Measurements from ENCODE around the gene GABRB1.

Gene GABRB1

DNA sequence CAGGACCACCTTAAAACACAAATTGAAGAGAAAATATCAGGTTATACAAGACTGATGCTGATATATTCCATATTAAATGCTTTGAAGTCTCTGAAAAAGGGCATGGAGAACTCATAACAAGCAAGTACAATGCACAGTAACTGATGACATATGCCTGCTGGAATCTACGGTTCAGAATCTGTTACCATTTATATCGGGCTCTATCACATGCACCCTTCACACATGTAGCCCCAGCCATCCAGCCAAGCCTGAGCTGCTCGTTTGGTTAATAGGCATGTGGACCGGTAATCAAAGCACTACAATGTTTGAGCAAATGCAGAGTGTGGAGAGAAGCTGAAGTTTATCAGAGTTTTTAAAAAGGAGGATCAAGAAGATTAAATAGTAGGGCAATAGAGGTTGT is 420.3 kb downstream of the GABRB1 start:
- TF ChIP-seq, protein P1, sequence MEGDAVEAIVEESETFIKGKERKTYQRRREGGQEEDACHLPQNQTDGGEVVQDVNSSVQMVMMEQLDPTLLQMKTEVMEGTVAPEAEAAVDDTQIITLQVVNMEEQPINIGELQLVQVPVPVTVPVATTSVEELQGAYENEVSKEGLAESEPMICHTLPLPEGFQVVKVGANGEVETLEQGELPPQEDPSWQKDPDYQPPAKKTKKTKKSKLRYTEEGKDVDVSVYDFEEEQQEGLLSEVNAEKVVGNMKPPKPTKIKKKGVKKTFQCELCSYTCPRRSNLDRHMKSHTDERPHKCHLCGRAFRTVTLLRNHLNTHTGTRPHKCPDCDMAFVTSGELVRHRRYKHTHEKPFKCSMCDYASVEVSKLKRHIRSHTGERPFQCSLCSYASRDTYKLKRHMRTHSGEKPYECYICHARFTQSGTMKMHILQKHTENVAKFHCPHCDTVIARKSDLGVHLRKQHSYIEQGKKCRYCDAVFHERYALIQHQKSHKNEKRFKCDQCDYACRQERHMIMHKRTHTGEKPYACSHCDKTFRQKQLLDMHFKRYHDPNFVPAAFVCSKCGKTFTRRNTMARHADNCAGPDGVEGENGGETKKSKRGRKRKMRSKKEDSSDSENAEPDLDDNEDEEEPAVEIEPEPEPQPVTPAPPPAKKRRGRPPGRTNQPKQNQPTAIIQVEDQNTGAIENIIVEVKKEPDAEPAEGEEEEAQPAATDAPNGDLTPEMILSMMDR (conservative IDR thresholded peaks at IDR 0.05; ENCODE audit: low read length): no peak
- no peak for TF ChIP-seq EZH2phosphoT487 (IDR thresholded peaks at IDR 0.05; ENCODE audit: borderline replicate concordance)
- no peak overlapping the region for H3K9ac ChIP-seq (ENCODE audit: low read depth, low read length, poor library complexity, severe bottlenecking)
- H3F3A ChIP-seq (ENCODE audit: low read depth): no peaks in the 10 kb centered on the region
- no peak overlapping the region for H3K4me3 ChIP-seq (ENCODE audit: low read length, poor library complexity, severe bottlenecking)
- H3K79me2 ChIP-seq (ENCODE audit: insufficient read depth, low read length): no peaks in the 10 kb centered on the region
- no peak overlapping the region for H2AFZ ChIP-seq (ENCODE audit: low read length)
- H3K9me2 ChIP-seq (replicated peaks; ENCODE audit: low read depth, low read length): no peaks in the 10 kb centered on the region
- H3K27me3 ChIP-seq (ENCODE audit: insufficient read depth, low read length, poor library complexity, severe bottlenecking): no peaks in the 10 kb centered on the region
- H3K9me3 ChIP-seq (ENCODE audit: insufficient read depth, low read depth, low read length): no peaks in the 10 kb centered on the region
- H3K4me1 ChIP-seq (ENCODE audit: insufficient read depth, low read length, poor library complexity, severe bottlenecking): peaks cover 4% of the 10 kb centered on the region
- H3K36me3 ChIP-seq (ENCODE audit: insufficient read depth, low read length): peaks cover 12% of the 10 kb centered on the region; the same call in 1 of the 2 replicates
- H4K20me1 ChIP-seq (ENCODE audit: insufficient read depth, low read length, poor library complexity, severe bottlenecking): no peaks in the 10 kb centered on the region
- no peak overlapping the region for H3K4me2 ChIP-seq (ENCODE audit: low read depth, low read length, poor library complexity, severe bottlenecking)

DNA sequence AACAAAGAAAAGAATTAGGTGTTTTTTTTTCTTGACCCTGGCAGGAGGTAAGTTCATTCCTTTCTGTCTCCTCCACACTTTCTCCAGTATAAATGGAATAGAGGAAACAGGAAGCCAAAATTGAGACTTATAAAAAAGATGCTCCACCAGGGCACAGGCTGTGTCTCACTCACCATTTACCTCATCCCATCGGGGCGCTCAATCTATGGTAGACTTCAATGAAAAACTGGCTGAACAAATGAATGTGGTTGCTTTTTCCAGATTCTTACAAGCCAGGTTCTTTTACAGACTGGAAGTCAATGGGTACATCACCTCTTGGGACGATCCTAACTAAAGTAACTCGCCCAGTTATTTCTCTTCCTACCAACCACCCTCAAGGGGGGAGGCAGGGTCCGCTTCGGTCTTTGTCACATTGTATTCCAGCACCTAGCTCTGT is 431.4 kb downstream of the GABRB1 start:
- no peaks in the 10 kb centered on the region for H3K9me2 ChIP-seq (replicated peaks; ENCODE audit: low read depth, low read length)
- peaks cover 16% of the 10 kb centered on the region; the same call in 1 of the 2 replicates for H3K79me2 ChIP-seq (ENCODE audit: insufficient read depth, low read length)
- H3K36me3 ChIP-seq (ENCODE audit: insufficient read depth, low read length): no peaks in the 10 kb centered on the region
- H2AFZ ChIP-seq (ENCODE audit: low read length): peak overlapping the region; percentile 77
- no peaks in the 10 kb centered on the region for H3K9me3 ChIP-seq (ENCODE audit: insufficient read depth, low read depth, low read length)
- H3K4me3 ChIP-seq (ENCODE audit: low read length, poor library complexity, severe bottlenecking): peak overlapping the region; percentile 85
- H3K4me1 ChIP-seq (ENCODE audit: insufficient read depth, low read length, poor library complexity, severe bottlenecking): peaks cover 42% of the 10 kb centered on the region
- peak overlapping the region; percentile 90 for H3K4me2 ChIP-seq (ENCODE audit: low read depth, low read length, poor library complexity, severe bottlenecking)
- peak overlapping the region; percentile 78 for H3K9ac ChIP-seq (ENCODE audit: low read depth, low read length, poor library complexity, severe bottlenecking)
- TF ChIP-seq, protein P1 (conservative IDR thresholded peaks at IDR 0.05; ENCODE audit: low read length): no peak
- TF ChIP-seq EZH2phosphoT487 (IDR thresholded peaks at IDR 0.05; ENCODE audit: borderline replicate concordance): no peak
- H3F3A ChIP-seq (ENCODE audit: low read depth): no peaks in the 10 kb centered on the region
- H4K20me1 ChIP-seq (ENCODE audit: insufficient read depth, low read length, poor library complexity, severe bottlenecking): no peaks in the 10 kb centered on the region
- no peaks in the 10 kb centered on the region for H3K27me3 ChIP-seq (ENCODE audit: insufficient read depth, low read length, poor library complexity, severe bottlenecking)

DNA sequence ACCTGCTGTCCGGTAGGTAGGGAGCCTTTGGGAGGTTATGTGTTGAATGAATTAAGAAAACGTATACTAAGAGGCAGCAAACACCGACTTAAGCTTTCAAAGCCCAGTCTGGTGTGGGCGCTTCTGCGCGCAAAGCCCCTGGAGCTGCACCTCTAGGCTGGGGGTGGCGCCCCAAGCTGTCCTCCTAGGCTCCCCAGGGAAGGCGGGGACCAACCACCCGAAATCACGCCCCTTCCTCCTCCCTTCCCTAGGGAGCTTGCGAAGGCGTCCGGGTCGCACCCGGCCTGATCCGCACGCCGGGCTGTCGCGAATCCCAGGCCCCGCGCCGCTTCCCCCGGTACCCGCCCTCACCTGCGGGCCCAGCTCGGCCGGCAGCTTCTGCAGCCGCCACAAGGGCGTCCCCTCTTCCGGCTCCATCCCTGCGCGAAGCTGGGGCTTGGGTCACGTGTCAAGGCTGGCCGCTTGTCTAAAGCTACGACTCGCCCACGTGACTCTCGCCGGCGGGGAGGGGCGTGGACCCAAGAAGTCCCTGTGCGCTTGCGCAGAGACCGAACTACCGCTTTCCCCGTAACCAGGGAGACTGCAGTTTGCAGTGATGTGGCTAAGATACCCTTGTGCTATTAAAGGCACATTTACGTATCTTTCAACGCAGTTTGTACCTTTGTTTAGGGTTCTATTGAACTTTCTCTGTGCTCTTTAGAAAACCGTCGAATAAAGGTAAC is 432.0 kb downstream of the GABRB1 start, which contains the start of gene COMMD8:
Gene COMMD8 (minus strand): TSS at position 468 of the 722 bp plus-strand sequence. CDS start 51 bp downstream, at position 417.
- no peaks in the 10 kb centered on the region for H3K27me3 ChIP-seq (ENCODE audit: insufficient read depth, low read length, poor library complexity, severe bottlenecking)
- H3K9me3 ChIP-seq (ENCODE audit: insufficient read depth, low read depth, low read length): no peaks in the 10 kb centered on the region
- no peaks in the 10 kb centered on the region for H4K20me1 ChIP-seq (ENCODE audit: insufficient read depth, low read length, poor library complexity, severe bottlenecking)
- TF ChIP-seq, protein P1 (conservative IDR thresholded peaks at IDR 0.05; ENCODE audit: low read length): peak; percentile 33
- TF ChIP-seq EZH2phosphoT487 (IDR thresholded peaks at IDR 0.05; ENCODE audit: borderline replicate concordance): no peak
- no peaks in the 10 kb centered on the region for H3K36me3 ChIP-seq (ENCODE audit: insufficient read depth, low read length)
- H2AFZ ChIP-seq (ENCODE audit: low read length): peak within 1 kb of the TSS; percentile 77
- H3K79me2 ChIP-seq (ENCODE audit: insufficient read depth, low read length): peaks cover 16% of the 10 kb centered on the region; the same call in 1 of the 2 replicates
- H3K9ac ChIP-seq (ENCODE audit: low read depth, low read length, poor library complexity, severe bottlenecking): peak within 1 kb of the TSS; percentile 78
- peak within 1 kb of the TSS; percentile 85 for H3K4me3 ChIP-seq (ENCODE audit: low read length, poor library complexity, severe bottlenecking)
- H3K9me2 ChIP-seq (replicated peaks; ENCODE audit: low read depth, low read length): no peaks in the 10 kb centered on the region
- peak within 1 kb of the TSS; percentile 90 for H3K4me2 ChIP-seq (ENCODE audit: low read depth, low read length, poor library complexity, severe bottlenecking)
- H3K4me1 ChIP-seq (ENCODE audit: insufficient read depth, low read length, poor library complexity, severe bottlenecking): peaks cover 42% of the 10 kb centered on the region
- H3F3A ChIP-seq (ENCODE audit: low read depth): no peaks in the 10 kb centered on the region

All from Loucy (cell line).